ENCODE measurements around the gene CUL7.
"Not testable (repeated sequence)": the region's sequence is repeated elsewhere in the genome, so short reads cannot be mapped to it uniquely, and the experiment has no call there.

CUL7 gene

GRCh38 chr6:43050981-43051380 is 2.7 kb downstream of the CUL7 start:
- in situ Hi-C loops (cut with MboI; ENCODE audit: low sequenced_read_pairs) = no loop called here

GRCh38 chr6:43047998-43048397 is 5.7 kb downstream of the CUL7 start:
- in situ Hi-C loops (cut with MboI; ENCODE audit: low sequenced_read_pairs) = no loop called here

GRCh38 chr6:43045371-43045930 is 8.2 kb downstream of the CUL7 start:
- in situ Hi-C loops (cut with MboI; ENCODE audit: low sequenced_read_pairs) = no loop called here

- in situ Hi-C loops (cut with MboI; ENCODE audit: low sequenced_read_pairs) = no loop called here
These were observed 10.3 kb downstream of the CUL7 start for GRCh38 chr6:43043310-43043709.

- in situ Hi-C loops (cut with MboI; ENCODE audit: low sequenced_read_pairs) = not testable (repeated sequence)
These were observed 12.2 kb downstream of the CUL7 start for GRCh38 chr6:43041475-43041874.

- in situ Hi-C loops (cut with MboI; ENCODE audit: low sequenced_read_pairs) = no loop called here
These were observed 13.0 kb downstream of the CUL7 start for GRCh38 chr6:43040542-43041257.

- in situ Hi-C loops (cut with MboI; ENCODE audit: low sequenced_read_pairs) = no loop called here
These were observed 14.9 kb downstream of the CUL7 start for GRCh38 chr6:43038727-43039126.

- in situ Hi-C loops (cut with MboI; ENCODE audit: low sequenced_read_pairs) = no loop called here
These were observed 15.9 kb downstream of the CUL7 start for GRCh38 chr6:43037706-43038105.

- in situ Hi-C loops (cut with MboI; ENCODE audit: low sequenced_read_pairs) = no loop called here
These were observed 16.5 kb downstream of the CUL7 start for GRCh38 chr6:43037197-43037596.

GRCh38 chr6:43036712-43037111 is 16.9 kb downstream of the CUL7 start:
- in situ Hi-C loops (cut with MboI; ENCODE audit: low sequenced_read_pairs) = no loop called here

GRCh38 chr6:43035495-43036194 is 18.0 kb downstream of the CUL7 start:
- in situ Hi-C loops (cut with MboI; ENCODE audit: low sequenced_read_pairs) = no loop called here

GRCh38 chr6:43034190-43034525 is 19.5 kb downstream of the CUL7 start:
- in situ Hi-C loops (cut with MboI; ENCODE audit: low sequenced_read_pairs) = no loop called here

- in situ Hi-C loops (cut with MboI; ENCODE audit: low sequenced_read_pairs) = no loop called here
These were observed 20.0 kb downstream of the CUL7 start for GRCh38 chr6:43033496-43034189.

- in situ Hi-C loops (cut with MboI; ENCODE audit: low sequenced_read_pairs) = no loop called here
These were observed 21.3 kb downstream of the CUL7 start for GRCh38 chr6:43032326-43032725.

- in situ Hi-C loops (cut with MboI; ENCODE audit: low sequenced_read_pairs) = no loop called here
These were observed 24.5 kb downstream of the CUL7 start for GRCh38 chr6:43029120-43029519.

- in situ Hi-C loops (cut with MboI; ENCODE audit: low sequenced_read_pairs) = no loop called here
These were observed 27.3 kb downstream of the CUL7 start for GRCh38 chr6:43026365-43026764.

GRCh38 chr6:43024436-43024835 is 29.2 kb downstream of the CUL7 start:
- in situ Hi-C loops (cut with MboI; ENCODE audit: low sequenced_read_pairs) = no loop called here

- in situ Hi-C loops (cut with MboI; ENCODE audit: low sequenced_read_pairs) = no loop called here
These were observed 32.2 kb downstream of the CUL7 start, which contains the start of gene RRP36 for GRCh38 chr6:43021270-43022047. RRP36 (plus strand) TSS chr6:43021623; CDS start chr6:43021655, 32 bp downstream.

GRCh38 chr6:43020847-43021246 is 32.8 kb downstream of the CUL7 start:
- in situ Hi-C loops (cut with MboI; ENCODE audit: low sequenced_read_pairs) = no loop called here

GRCh38 chr6:43020052-43020705 is 33.5 kb downstream of the CUL7 start:
- in situ Hi-C loops (cut with MboI; ENCODE audit: low sequenced_read_pairs) = no loop called here

Data from HL-60/S4 (cell line).